Upper lobe of left lung (tissue), 4 donors: ENCODE data around the gene TSHZ2.

Source experiments
- CTCF ChIP-seq, 6 experiments: fragments of 450-650 bp in 4 of 6; fragments of 200-600 bp in 2 of 6; sonication (generic) in 2 of 6; IDR thresholded peaks; one replicate each; pipeline ENCODE4 v1.5.1; 2016 to 2019; ENCODE audit warnings: antibody characterized with exemption in 6 of 6
- EP300 ChIP-seq, 4 donors: sonication (generic); formaldehyde crosslinking; IDR thresholded peaks; one replicate each; pipeline ENCODE4 v1.5.1; 2017; ENCODE audit warnings: antibody characterized with exemption in 4 of 4, control low read depth in 2 of 4
- POLR2A ChIP-seq, 4 donors: fragments of 450-650 bp; IDR thresholded peaks; one replicate each; pipeline ENCODE4 v1.5.1; 2016 to 2017; ENCODE audit warnings: antibody characterized with exemption in 4 of 4, mild to moderate bottlenecking in 2 of 4
- POLR2AphosphoS5 ChIP-seq, 2 donors: sonication (generic); formaldehyde crosslinking; IDR thresholded peaks; one replicate each; pipeline ENCODE4 v1.5.1; 2017; ENCODE audit warnings: antibody characterized with exemption in 2 of 2

DNA sequence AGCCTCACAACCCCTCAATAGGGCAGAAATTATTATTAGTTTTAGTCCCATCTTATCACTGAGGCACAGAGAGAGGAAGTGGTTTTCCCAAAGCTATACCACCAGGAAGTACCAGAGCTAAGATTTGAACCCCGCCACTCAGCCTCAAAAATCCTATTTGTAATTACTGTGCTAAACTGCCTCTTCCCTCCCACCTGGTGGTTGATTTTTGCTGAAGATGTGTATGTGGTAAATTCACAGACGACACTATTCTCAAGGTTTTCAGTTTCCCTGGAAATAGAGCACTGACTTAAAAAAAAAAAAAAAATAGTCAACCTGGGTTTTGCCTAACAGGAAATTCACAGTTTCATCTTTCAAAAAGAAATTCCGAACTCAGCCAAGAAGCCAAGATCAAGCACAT, 57.9 kb downstream of the TSHZ2 start:
- no peak for TF ChIP-seq CTCF (IDR thresholded peaks at IDR 0.05)
- no peak for TF ChIP-seq EP300 (IDR thresholded peaks at IDR 0.05)
- TF ChIP-seq POLR2AphosphoS5 (IDR thresholded peaks at IDR 0.05) = no peak
- no peak for TF ChIP-seq POLR2A (IDR thresholded peaks at IDR 0.05)
